GM18870 (cell line): ENCODE data around the gene DIAPH3.

Source experiments
- ATAC-seq: cut with Tn5 transposase; IDR thresholded peaks from one replicate; pipeline ENCODE4 v1.9.1; 2021; ENCODE audit warnings: moderate library complexity; ENCODE audit not compliant: unreplicated experiment

Gene DIAPH3

GRCh38 chr13:60028021-60028420, 135.7 kb downstream of the DIAPH3 start:
- no peak for ATAC-seq

GRCh38 chr13:60026286-60026685, 137.4 kb downstream of the DIAPH3 start:
- ATAC-seq, result no peak

GRCh38 chr13:60020288-60020687, 143.4 kb downstream of the DIAPH3 start:
- ATAC-seq, result no peak

GRCh38 chr13:60019119-60019993, 144.4 kb downstream of the DIAPH3 start:
- peak; percentile 82 for ATAC-seq

GRCh38 chr13:60018536-60018935, 145.2 kb downstream of the DIAPH3 start:
- ATAC-seq, result no peak

- ATAC-seq, result no peak
These were observed 147.5 kb downstream of the DIAPH3 start for GRCh38 chr13:60016229-60016628.

- no peak for ATAC-seq
These were observed 150.6 kb downstream of the DIAPH3 start for GRCh38 chr13:60013166-60013565.

- no peak for ATAC-seq
These were observed 151.2 kb downstream of the DIAPH3 start for GRCh38 chr13:60012488-60012887.

GRCh38 chr13:60009300-60010253, 154.2 kb downstream of the DIAPH3 start:
- ATAC-seq, result no peak

GRCh38 chr13:60001889-60002288, 161.8 kb downstream of the DIAPH3 start:
- no peak for ATAC-seq

GRCh38 chr13:60000976-60001375, 162.8 kb downstream of the DIAPH3 start:
- no peak for ATAC-seq

GRCh38 chr13:60000081-60000480, 163.6 kb downstream of the DIAPH3 start:
- ATAC-seq, result no peak

GRCh38 chr13:59997976-59998375, 165.8 kb downstream of the DIAPH3 start:
- ATAC-seq, result no peak

GRCh38 chr13:59996461-59996980, 167.2 kb downstream of the DIAPH3 start:
- no peak for ATAC-seq

GRCh38 chr13:59991395-59991794, 172.3 kb downstream of the DIAPH3 start:
- no peak for ATAC-seq

GRCh38 chr13:59982631-59983382, 180.9 kb downstream of the DIAPH3 start:
- ATAC-seq, result no peak

GRCh38 chr13:59979589-59979988, 184.1 kb downstream of the DIAPH3 start:
- no peak for ATAC-seq

GRCh38 chr13:59978862-59979261, 184.9 kb downstream of the DIAPH3 start:
- ATAC-seq, result no peak

- ATAC-seq, result no peak
These were observed 186.9 kb downstream of the DIAPH3 start for GRCh38 chr13:59976856-59977255.

GRCh38 chr13:59975807-59976435, 187.8 kb downstream of the DIAPH3 start:
- ATAC-seq, result no peak
